Hematopoietic multipotent progenitor cell treated with erythropoietin and hydrocortisone succinate and interleukin-3 and kit ligand, for 17 days (in vitro differentiated cells): ENCODE results near the gene PSPC1.
"Not testable (repeated sequence)": the region's sequence is repeated elsewhere in the genome, so short reads cannot be mapped to it uniquely, and the experiment has no call there.

Experiments
- DNase-seq: peaks from one replicate; pipeline ENCODE4 v3.0.0-alpha.2; 2015; ENCODE audit warnings: low spot score

The PSPC1 gene

GRCh38 chr13:19764237-19764636 is 18.5 kb downstream of the PSPC1 start:
- no peak for DNase-seq

- DNase-seq = no peak
These were observed 19.1 kb downstream of the PSPC1 start for GRCh38 chr13:19763618-19764017.

GRCh38 chr13:19759669-19760068 is 23.1 kb downstream of the PSPC1 start:
- no peak for DNase-seq

GRCh38 chr13:19742643-19743042 is 40.1 kb downstream of the PSPC1 start:
- DNase-seq = no peak

GRCh38 chr13:19737844-19738557 is 44.7 kb downstream of the PSPC1 start:
- no peak for DNase-seq

GRCh38 chr13:19726611-19727010 is 56.1 kb downstream of the PSPC1 start:
- DNase-seq = no peak

- no peak for DNase-seq
These were observed 57.4 kb downstream of the PSPC1 start for GRCh38 chr13:19725320-19725719.

GRCh38 chr13:19720039-19720438 is 62.7 kb downstream of the PSPC1 start:
- DNase-seq = no peak

GRCh38 chr13:19713186-19713965 is 69.4 kb downstream of the PSPC1 start:
- DNase-seq = no peak

- not testable (repeated sequence) for DNase-seq
These were observed 73.0 kb downstream of the PSPC1 start for GRCh38 chr13:19709782-19710181.

- DNase-seq = not testable (repeated sequence)
These were observed 73.7 kb downstream of the PSPC1 start for GRCh38 chr13:19709039-19709438.

- not testable (repeated sequence) for DNase-seq
These were observed 78.5 kb downstream of the PSPC1 start for GRCh38 chr13:19704256-19704655.

- DNase-seq = not testable (repeated sequence)
These were observed 81.1 kb downstream of the PSPC1 start for GRCh38 chr13:19701619-19702018.

- not testable (repeated sequence) for DNase-seq
These were observed 81.8 kb downstream of the PSPC1 start for GRCh38 chr13:19700963-19701362.

- no peak for DNase-seq
These were observed 86.9 kb downstream of the PSPC1 start for GRCh38 chr13:19695829-19696228.

- no peak for DNase-seq
These were observed 87.3 kb downstream of the PSPC1 start for GRCh38 chr13:19695428-19695827.

GRCh38 chr13:19691447-19691846 is 91.3 kb downstream of the PSPC1 start:
- DNase-seq = not testable (repeated sequence)

GRCh38 chr13:19685437-19685836 is 97.3 kb downstream of the PSPC1 start:
- DNase-seq = no peak

GRCh38 chr13:19685034-19685433 is 97.7 kb downstream of the PSPC1 start:
- no peak for DNase-seq

GRCh38 chr13:19681517-19681916 is 101.2 kb downstream of the PSPC1 start:
- DNase-seq = no peak

- no peak for DNase-seq
These were observed 102.0 kb downstream of the PSPC1 start for GRCh38 chr13:19680751-19681150.

- no peak for DNase-seq
These were observed 106.6 kb downstream of the PSPC1 start for GRCh38 chr13:19676168-19676567.

GRCh38 chr13:19674898-19675297 is 107.8 kb downstream of the PSPC1 start:
- no peak for DNase-seq
